Cardiac muscle cell (in vitro differentiated cells and primary cell): ENCODE measurements around the gene C20orf202. TPM values are rescaled to one million over a fixed set of nuclear protein-coding genes. Genes with fewer than 3 reads are reported as not detected.

Experiments
- DNase-seq, 2 donors: peaks; one replicate each; pipeline versions ENCODE4 v3.0.0 to v3.0.0-alpha.2; 2010 to 2017; ENCODE audit warnings: low read depth in 1 of 2, low spot score in 1 of 2
- H3K27ac ChIP-seq: fragments of 200-600 bp; sonication (generic); 2 replicates; pipeline ENCODE4 v1.5.1; 2016
- H3K27me3 ChIP-seq: fragments of 200-600 bp; sonication (generic); 2 replicates; pipeline ENCODE4 v1.6.0; 2016; ENCODE audit warnings: control low read depth
- H3K36me3 ChIP-seq: fragments of 200-600 bp; sonication (generic); 2 replicates; pipeline ENCODE4 v1.5.1; 2016; ENCODE audit warnings: control low read depth
- H3K4me1 ChIP-seq: fragments of 200-600 bp; sonication (generic); 2 replicates; pipeline ENCODE4 v1.8.1; 2017; ENCODE audit warnings: low read depth, mild to moderate bottlenecking, mixed run types
- H3K4me3 ChIP-seq: fragments of 200-600 bp; sonication (generic); 2 replicates; pipeline ENCODE4 v1.5.1; 2016; ENCODE audit warnings: mild to moderate bottlenecking
- H3K9me3 ChIP-seq: fragments of 200-600 bp; sonication (generic); 2 replicates; pipeline ENCODE4 v1.5.1; 2017; ENCODE audit warnings: low read depth, mild to moderate bottlenecking, control low read depth
- CTCF ChIP-seq: IDR thresholded peaks from 2 replicates; pipeline ENCODE4 v1.5.1; 2012; ENCODE audit warnings: low read depth, mild to moderate bottlenecking, low read length
- polyA plus RNA-seq: library from polyadenylated mRNA; unstranded; fragments of >200 nt; fragmentation: Nextera tagmentation; extraction: Ambion mirVana; gene quantifications from 2 replicates; pipeline ENCODE4 v1.2.1, GENCODE V29; 2016
- total RNA-seq: library from RNA; depleted of rRNA; stranded (reverse); fragments of >200 nt; gene quantifications from 2 replicates; pipeline ENCODE4 v1.2.3, GENCODE V29; 2016

Gene C20orf202
- total and polyA plus RNA-seq, 2 experiments from 2014 or later, result 0.27 to 0.83 TPM

- no peaks in the 10 kb centered on the region for H3K9me3 ChIP-seq
- H3K4me1 ChIP-seq, result no peaks in the 10 kb centered on the region
- no peaks in the 10 kb centered on the region for H3K36me3 ChIP-seq
- H3K27ac ChIP-seq, result no peak overlapping the region
- peak overlapping the region; percentile 26 for H3K4me3 ChIP-seq
- no peak for TF ChIP-seq CTCF
- no peak for DNase-seq
- H3K27me3 ChIP-seq, result peaks cover 44% of the 10 kb centered on the region
Measured at GRCh38 chr20:1225263-1225782, 22.1 kb downstream of the C20orf202 start.

- H3K27me3 ChIP-seq, result peaks cover 44% of the 10 kb centered on the region
- H3K36me3 ChIP-seq, result no peaks in the 10 kb centered on the region
- no peak for TF ChIP-seq CTCF
- no peaks in the 10 kb centered on the region for H3K4me1 ChIP-seq
- H3K27ac ChIP-seq, result no peak within 1 kb of the TSS
- DNase-seq, result peak; percentile 84 to 88
- no peaks in the 10 kb centered on the region for H3K9me3 ChIP-seq
- H3K4me3 ChIP-seq, result peak within 1 kb of the TSS; percentile 63
Measured at GRCh38 chr20:1225783-1226654, 22.8 kb downstream of the C20orf202 start, which contains the start of gene RAD21L1. TSS of gene RAD21L1 (plus strand) at chr20:1226044. CDS start at chr20:1228454, 2,410 bp downstream.

DNA sequence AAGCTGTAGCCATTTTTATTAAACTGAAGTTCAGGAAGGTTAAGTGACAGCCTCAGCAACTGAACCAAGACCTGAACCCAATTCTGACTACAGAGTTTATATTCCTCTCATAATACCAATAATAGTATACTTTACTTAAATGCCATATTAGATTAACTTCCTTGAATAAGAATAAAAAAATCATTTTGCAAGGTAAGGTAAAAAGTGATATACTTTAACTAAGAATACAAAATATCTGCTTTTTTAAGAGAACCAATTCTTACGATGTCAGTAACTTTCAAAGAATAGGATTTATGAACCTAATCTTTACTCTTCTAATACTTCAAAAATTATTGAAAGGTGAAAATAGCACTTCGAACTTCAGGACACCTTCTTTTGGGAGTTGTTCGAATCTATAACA lies 26.3 kb downstream of the C20orf202 start:
- DNase-seq, result no peak
- no peaks in the 10 kb centered on the region for H3K9me3 ChIP-seq
- TF ChIP-seq CTCF, result no peak
- peaks cover 40% of the 10 kb centered on the region for H3K27me3 ChIP-seq
- H3K4me3 ChIP-seq, result no peak overlapping the region
- H3K27ac ChIP-seq, result no peak overlapping the region
- H3K36me3 ChIP-seq, result no peaks in the 10 kb centered on the region
- no peaks in the 10 kb centered on the region for H3K4me1 ChIP-seq

- Histone ChIP-seq H3K4me3 (no peak overlapping the region), H3K9me3 (no peaks in the 10 kb centered on the region), H3K4me1 (no peaks in the 10 kb centered on the region), H3K36me3 (no peaks in the 10 kb centered on the region), H3K27ac (no peak overlapping the region), H3K27me3 (peaks cover 29% of the 10 kb centered on the region)
- TF ChIP-seq CTCF, result no peak
- no peak for DNase-seq
Measured at GRCh38 chr20:1232286-1233111, 29.2 kb downstream of the C20orf202 start.

DNA sequence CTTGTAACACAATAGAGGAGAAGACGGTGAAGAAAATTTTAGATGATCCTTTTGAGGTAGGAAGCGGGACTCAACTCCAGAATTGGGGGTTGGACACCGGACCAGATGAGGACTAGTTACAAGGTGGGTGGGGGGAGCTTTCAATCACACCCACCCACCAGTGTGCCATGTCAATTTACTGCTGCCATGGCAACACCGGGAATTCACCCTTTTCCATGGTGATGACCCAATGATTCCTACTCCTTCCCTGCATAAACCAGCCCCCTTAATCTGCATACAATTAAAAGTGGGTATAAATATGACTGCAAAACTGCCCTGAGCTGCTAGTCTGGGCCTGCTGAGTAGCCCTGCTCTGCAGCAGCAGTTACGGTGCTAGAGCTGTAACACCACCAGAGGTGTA lies 37.3 kb downstream of the C20orf202 start:
- no peaks in the 10 kb centered on the region for H3K9me3 ChIP-seq
- no peak for DNase-seq
- TF ChIP-seq CTCF, result no peak
- H3K4me3 ChIP-seq, result no peak overlapping the region
- no peaks in the 10 kb centered on the region for H3K27me3 ChIP-seq
- no peaks in the 10 kb centered on the region for H3K36me3 ChIP-seq
- no peak overlapping the region for H3K27ac ChIP-seq
- no peaks in the 10 kb centered on the region for H3K4me1 ChIP-seq
